HEK293 (cell line): ENCODE measurements around the gene LRRC34.

Experiments
- GLIS2 ChIP-seq: fragments of 450-650 bp; formaldehyde crosslinking; IDR thresholded peaks from 2 replicates; pipeline ENCODE4 v1.5.1; 2016; ENCODE audit warnings: missing biosample characterization, missing genetic modification characterization
- HOXA7 ChIP-seq: sonication (generic); formaldehyde crosslinking; IDR thresholded peaks from 2 replicates; pipeline ENCODE4 v1.8.1; 2022; ENCODE audit warnings: missing genetic modification reagents, borderline replicate concordance
- MYNN ChIP-seq: fragments of 450-650 bp; formaldehyde crosslinking; IDR thresholded peaks from 2 replicates; pipeline ENCODE4 v1.5.1; 2016; ENCODE audit warnings: missing biosample characterization, missing genetic modification characterization, borderline replicate concordance
- ZNF19 ChIP-seq: fragments of 450-650 bp; formaldehyde crosslinking; IDR thresholded peaks from 2 replicates; pipeline ENCODE4; 2016; ENCODE audit warnings: missing biosample characterization, missing genetic modification characterization, low read depth
- ZNF302 ChIP-seq: fragments of 450-650 bp; formaldehyde crosslinking; IDR thresholded peaks from 2 replicates; pipeline ENCODE4 v1.5.1; 2016; ENCODE audit warnings: missing biosample characterization, missing genetic modification characterization, low read depth
- TF ChIP-seq, protein P1 (sequence below): fragments of 450-650 bp; formaldehyde crosslinking; IDR thresholded peaks from 2 replicates; pipeline ENCODE4 v1.5.1; 2016; ENCODE audit warnings: missing biosample characterization, missing genetic modification characterization
- TF ChIP-seq, protein P2 (sequence below): fragments of 450-650 bp; IDR thresholded peaks from 2 replicates; pipeline ENCODE4 v1.5.1; 2018; ENCODE audit warnings: missing biosample characterization, missing genetic modification characterization
- TF ChIP-seq, protein P3 (sequence below): fragments of 450-650 bp; formaldehyde crosslinking; IDR thresholded peaks from 2 replicates; pipeline ENCODE4 v1.5.1; 2016; ENCODE audit warnings: missing biosample characterization, missing genetic modification characterization

DNA sequence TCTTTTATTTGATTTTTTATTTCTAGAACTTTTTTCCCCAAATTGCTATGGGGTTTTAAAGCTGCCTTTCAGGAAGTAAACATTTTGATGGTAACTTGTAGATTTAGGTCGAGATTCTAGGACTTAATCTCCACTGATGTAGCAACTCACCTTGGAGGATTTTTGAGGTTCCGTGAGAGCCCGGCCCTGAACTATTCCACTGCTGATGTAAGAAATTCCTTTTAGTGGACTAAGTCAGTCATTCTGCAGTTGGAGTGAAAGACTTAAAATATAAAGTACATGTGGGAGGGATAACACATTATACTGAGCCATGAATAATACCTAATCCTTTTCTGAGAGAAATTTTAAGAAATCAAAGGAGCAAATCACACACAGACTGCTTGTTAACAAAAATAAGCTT, 12.6 kb upstream of the LRRC34 start:
- TF ChIP-seq, protein P1, sequence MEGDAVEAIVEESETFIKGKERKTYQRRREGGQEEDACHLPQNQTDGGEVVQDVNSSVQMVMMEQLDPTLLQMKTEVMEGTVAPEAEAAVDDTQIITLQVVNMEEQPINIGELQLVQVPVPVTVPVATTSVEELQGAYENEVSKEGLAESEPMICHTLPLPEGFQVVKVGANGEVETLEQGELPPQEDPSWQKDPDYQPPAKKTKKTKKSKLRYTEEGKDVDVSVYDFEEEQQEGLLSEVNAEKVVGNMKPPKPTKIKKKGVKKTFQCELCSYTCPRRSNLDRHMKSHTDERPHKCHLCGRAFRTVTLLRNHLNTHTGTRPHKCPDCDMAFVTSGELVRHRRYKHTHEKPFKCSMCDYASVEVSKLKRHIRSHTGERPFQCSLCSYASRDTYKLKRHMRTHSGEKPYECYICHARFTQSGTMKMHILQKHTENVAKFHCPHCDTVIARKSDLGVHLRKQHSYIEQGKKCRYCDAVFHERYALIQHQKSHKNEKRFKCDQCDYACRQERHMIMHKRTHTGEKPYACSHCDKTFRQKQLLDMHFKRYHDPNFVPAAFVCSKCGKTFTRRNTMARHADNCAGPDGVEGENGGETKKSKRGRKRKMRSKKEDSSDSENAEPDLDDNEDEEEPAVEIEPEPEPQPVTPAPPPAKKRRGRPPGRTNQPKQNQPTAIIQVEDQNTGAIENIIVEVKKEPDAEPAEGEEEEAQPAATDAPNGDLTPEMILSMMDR (tag by site-specific recombination), result no peak
- no peak for TF ChIP-seq ZNF302 (tag by site-specific recombination)
- TF ChIP-seq, protein P2, sequence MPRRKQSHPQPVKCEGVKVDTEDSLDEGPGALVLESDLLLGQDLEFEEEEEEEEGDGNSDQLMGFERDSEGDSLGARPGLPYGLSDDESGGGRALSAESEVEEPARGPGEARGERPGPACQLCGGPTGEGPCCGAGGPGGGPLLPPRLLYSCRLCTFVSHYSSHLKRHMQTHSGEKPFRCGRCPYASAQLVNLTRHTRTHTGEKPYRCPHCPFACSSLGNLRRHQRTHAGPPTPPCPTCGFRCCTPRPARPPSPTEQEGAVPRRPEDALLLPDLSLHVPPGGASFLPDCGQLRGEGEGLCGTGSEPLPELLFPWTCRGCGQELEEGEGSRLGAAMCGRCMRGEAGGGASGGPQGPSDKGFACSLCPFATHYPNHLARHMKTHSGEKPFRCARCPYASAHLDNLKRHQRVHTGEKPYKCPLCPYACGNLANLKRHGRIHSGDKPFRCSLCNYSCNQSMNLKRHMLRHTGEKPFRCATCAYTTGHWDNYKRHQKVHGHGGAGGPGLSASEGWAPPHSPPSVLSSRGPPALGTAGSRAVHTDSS (tag by site-specific recombination), result no peak
- no peak for TF ChIP-seq HOXA7 (CRISPR knock-in tag)
- TF ChIP-seq, protein P3, sequence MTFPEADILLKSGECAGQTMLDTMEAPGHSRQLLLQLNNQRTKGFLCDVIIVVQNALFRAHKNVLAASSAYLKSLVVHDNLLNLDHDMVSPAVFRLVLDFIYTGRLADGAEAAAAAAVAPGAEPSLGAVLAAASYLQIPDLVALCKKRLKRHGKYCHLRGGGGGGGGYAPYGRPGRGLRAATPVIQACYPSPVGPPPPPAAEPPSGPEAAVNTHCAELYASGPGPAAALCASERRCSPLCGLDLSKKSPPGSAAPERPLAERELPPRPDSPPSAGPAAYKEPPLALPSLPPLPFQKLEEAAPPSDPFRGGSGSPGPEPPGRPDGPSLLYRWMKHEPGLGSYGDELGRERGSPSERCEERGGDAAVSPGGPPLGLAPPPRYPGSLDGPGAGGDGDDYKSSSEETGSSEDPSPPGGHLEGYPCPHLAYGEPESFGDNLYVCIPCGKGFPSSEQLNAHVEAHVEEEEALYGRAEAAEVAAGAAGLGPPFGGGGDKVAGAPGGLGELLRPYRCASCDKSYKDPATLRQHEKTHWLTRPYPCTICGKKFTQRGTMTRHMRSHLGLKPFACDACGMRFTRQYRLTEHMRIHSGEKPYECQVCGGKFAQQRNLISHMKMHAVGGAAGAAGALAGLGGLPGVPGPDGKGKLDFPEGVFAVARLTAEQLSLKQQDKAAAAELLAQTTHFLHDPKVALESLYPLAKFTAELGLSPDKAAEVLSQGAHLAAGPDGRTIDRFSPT (tag by site-specific recombination), result no peak
- TF ChIP-seq ZNF19 (tag by site-specific recombination), result no peak
- no peak for TF ChIP-seq MYNN
- TF ChIP-seq GLIS2 (tag by site-specific recombination), result no peak
